ENCODE measurements around the gene UBAC2.

DNA sequence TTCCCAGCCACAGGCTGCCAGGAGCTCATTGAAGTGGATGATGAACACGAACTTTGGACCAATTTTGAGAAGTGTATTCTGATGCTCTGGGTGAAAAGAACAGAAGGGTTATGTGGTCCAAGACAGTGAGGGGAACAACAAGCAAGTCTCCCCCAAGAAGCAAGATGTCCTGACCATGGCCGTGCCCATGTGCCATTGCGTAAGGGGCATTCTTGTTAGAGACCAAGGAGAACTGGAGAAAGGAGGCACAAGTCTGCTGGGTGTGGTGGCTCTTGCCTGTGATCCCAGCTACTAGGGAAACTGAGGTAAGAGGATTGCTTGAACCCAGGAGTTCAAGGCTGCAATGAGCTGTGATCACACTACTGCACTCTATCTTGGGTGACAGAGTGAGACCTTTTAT, 27.0 kb upstream of the UBAC2 start:
- TF ChIP-seq POLR2A (IDR thresholded peaks at IDR 0.05; ENCODE audit: low read depth, low read length), result no peak
- TF ChIP-seq TAF1 (IDR thresholded peaks at IDR 0.05; ENCODE audit: borderline replicate concordance, low read depth, low read length), result no peak
